GM12891 (cell line): ENCODE data around the gene MOB3A.

ENCODE experiments used
- POLR2A ChIP-seq: IDR thresholded peaks from 2 replicates; pipeline ENCODE4 v1.6.1; 2011; ENCODE audit warnings: low read depth, low read length, control low read depth
- POLR2AphosphoS5 ChIP-seq: IDR thresholded peaks from 2 replicates; pipeline ENCODE4 v1.6.1; 2011; ENCODE audit warnings: low read depth, low read length, control low read depth
- TAF1 ChIP-seq: IDR thresholded peaks from 2 replicates; pipeline ENCODE4 v1.6.1; 2011; ENCODE audit warnings: low read depth, low read length, control low read depth

GRCh38 chr19:2080336-2080988 lies 15.7 kb downstream of the MOB3A start:
- TF ChIP-seq TAF1 = no peak
- TF ChIP-seq POLR2AphosphoS5 = no peak
- TF ChIP-seq POLR2A = peak; percentile 6; the same call in 1 of the 2 replicates
